CD4-positive, alpha-beta T cell treated with Interleukin-2 at 100 ng/mL for 4 hours (primary cell): ENCODE results near the gene DUS2.
"Not testable (repeated sequence)": the region's sequence is repeated elsewhere in the genome, so short reads cannot be mapped to it uniquely, and the experiment has no call there.

ENCODE experiments used
- DNase-seq: peaks from one replicate; pipeline ENCODE4 v3.0.0-alpha.2; 2020; ENCODE audit warnings: low spot score

DUS2 gene

DNA sequence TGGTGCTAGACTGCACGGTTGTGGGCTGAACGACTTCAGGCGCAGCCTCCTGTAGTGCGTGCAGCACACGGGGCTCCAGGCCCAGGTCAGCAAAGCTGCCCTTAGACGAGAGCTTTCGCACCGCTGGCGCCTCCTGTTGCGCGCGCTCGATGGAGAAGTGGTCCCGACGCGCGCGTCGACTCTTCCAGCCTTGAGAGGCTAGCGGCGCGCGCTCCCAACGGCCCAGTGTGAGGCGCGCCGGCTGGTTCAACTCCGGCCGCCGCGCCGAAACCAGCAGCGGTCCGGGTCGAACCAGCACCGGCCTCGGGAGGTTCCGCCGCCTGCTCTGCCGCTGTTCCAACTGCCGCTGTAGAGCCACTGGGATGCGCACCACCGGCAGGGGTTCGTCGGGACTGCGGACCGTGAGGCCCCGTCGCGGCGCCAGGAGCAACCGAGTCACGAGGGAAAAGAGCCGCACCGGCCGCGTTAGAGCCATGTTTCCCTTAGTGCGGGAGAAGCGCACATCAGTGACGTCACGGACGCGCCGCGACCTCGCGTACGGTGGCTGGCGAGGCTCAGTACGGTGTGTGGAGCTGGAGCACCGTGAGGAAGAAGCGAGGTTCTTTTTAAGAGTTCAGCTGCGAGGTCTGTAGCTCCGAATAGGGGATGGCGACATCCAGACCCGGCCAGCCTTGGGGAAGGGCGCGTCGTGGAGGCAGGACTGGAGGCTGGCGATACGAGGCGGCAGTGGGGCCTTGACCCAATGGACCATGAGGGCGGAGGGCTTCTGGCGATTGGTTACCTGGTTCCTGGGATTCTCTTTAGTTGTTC lies at the start of gene DUS2, which contains the start of gene DDX28:
DUS2 (plus strand) TSS at position 557 of the 810 bp plus-strand sequence. CDS start 14,740 bp downstream, outside the sequence.
DDX28 (minus strand) TSS at position 505 of the 810 bp plus-strand sequence; CDS start at position 475, 30 bp downstream.
- peak; percentile 95 for DNase-seq

DNA sequence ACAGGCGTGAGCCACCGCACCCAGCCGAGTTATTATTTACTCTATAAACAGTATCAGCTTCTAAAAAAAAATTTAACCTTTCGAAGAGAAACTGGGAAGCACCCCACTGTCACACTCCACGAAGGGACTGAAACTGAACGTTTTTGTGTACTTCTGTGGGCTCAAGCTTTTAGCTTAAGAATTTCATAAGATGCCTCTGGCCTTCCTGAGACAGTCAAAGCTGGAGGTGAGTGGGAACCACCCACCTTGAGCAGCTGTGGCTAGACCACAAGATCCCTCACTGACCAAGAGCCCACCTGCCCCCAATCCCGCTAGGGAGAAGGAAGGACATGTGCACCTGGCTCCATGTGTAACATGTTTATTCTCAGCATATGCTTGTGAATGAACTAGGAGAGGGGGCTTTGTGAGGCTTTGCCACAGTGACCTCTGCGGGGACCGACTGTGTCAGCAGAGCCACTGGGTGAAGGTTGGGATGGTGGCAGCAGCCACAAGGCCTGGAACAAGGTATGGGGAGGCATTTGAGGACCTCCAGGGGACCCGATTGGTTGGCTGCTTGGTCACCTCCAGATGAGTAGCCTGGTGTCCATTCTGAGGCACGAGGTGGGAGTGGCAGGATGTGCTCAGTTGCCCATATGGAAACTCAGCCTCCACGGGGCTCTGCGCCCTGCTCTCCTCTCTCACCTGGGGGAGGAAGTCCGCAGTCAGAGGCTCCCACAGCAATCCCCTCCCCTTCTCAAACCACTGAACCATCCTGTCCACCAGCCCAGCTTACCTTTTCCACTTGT lies 47.6 kb upstream of the DUS2 start:
- DNase-seq = no peak

DNA sequence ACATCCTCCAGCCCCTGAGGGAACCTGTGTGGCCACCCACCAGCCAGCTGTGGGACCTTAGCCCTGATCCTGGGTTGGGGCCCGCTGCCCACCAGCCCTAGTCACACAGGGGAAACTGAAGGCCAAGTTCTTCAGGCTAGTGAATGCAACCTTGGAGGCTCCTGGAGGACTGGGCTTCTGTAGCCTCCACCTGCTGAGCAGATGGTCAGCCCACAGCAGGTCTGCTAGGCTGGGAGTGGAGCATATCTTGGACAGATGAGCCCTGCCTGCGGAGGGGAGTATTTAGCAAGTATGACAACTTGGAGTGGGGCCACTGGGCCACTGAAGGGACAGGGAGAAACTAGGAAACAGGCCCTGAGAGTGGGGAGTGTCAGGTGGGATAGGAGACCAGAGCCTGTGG lies 46.9 kb upstream of the DUS2 start:
- no peak for DNase-seq

DNA sequence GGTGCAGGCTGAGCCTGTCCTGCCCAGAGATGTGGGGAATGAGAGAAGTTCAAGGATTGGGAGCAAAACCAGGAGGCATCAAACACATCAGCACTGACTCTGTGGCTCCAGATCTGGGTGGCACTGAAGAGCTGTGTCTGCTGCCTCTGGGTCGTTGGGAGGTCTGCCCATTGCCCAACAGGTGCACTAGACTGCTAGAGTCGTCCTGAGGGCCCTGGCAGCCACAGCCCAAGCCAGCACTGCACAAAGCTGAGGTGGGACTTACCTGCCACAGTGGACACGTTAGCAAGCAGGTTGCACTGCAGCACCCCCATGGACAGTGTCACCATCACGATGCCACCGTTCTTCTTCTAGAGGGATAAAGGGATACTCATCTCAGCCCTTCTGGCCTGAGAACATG lies 46.1 kb upstream of the DUS2 start:
- no peak for DNase-seq

DNA sequence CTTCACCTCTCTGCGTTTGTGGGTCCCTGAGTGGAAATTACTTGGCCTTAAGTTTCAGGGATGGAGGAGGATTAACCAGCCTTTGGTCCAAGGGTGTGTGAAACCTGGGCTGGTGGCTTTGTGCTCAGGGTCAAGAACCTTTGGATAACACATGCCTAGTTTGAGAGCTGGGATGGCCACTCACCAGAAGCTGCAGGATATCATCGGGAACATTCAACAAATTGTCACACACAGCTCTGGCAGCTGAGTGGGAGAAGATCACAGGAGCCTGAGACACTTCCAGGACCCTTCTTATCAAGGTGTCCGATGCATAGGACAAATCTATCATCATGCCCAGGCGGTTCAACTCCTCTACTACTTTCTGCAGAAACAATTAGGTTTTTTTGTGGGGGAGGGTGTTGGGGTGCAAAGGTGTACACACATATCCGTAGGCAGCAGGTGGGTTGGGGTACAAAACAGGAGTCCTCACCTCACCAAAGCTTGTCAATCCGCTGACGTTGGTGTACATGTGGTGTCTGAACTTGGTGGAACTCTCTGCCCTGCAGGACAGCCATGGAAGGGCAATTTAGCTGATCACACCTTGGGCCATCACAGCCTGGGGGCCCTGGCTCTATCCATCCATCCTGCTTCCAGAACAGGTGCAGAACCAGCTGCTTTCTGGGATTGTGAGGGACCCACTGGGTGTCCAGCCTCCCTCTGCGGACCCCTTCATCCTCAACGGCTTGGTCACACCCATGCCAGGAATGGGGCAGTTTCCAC lies 45.4 kb upstream of the DUS2 start:
- no peak for DNase-seq

DNA sequence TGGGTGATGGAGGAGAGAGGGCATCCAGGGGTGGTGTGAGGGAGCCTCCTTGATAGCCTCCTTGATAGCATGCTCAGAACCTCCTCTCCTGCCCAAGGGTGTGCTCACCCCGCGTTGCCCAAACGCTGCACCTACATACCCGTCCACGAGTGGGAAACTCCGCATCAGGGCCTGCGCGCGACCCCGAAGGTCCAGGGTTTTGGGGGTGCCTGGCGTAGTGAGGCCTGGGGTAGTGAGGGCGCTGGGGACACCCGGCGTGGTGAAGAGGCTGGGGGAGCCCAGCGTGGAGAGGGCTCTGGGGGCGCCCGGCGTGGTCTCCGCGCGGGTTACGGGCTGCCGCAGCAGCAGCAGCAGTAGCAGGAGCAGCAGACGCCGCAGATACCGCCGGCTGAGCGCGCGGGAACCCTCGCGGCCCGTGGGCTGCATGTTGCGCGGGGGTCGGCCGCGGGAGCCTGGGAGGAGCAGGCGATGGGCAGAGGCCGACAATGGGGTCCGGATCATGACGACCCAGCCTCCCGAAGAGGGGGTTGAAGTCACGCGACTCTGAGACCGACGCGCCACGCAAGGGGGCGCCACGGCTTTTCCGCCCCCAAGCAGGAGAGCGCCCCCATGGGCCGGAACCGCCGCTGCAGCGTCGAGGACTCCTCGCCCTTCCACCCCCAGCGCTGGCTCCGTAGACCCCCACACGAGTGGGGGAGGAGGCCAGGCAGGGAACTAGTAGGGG lies 43.0 kb upstream of the DUS2 start, which contains the start of gene DPEP3:
DPEP3 (minus strand) TSS at position 545 of the 724 bp plus-strand sequence; CDS start at position 426, 119 bp downstream.
- DNase-seq = no peak

DNA sequence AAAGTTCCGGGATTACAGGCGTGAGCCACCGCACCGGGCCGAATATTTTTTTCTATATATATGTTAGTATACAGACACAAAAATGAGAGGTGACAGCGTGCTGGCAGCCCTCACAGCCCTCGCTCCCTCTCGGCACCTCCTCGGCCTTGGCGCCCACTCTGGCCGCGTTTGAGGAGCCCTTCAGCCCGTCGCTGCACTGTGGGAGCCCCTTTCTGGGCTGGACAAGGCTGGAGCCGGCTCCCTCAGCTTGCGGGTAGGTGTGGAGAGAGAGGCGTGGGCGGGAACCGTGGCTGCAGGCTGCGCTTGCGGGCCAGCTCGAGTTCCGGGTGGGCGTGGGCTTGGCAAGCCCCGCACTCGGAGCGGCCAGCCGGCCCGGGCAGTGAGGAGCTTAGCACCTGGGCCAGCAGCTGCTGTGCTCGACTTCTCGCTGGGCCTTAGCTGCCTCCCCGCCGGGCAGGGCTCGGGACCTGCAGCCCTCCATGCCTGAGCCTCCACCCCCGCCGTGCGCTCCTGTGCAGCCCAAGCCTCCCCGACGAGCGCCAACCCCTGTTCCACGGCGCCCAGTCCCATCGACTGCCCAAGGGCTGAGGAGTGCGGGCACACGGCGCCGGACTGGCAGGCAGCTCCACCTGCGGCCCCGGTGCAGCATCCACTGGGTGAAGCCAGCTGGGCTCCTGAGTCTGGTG lies 40.9 kb upstream of the DUS2 start:
- no peak for DNase-seq

GRCh38 chr16:67986949-67987348 lies 36.1 kb upstream of the DUS2 start:
- DNase-seq = no peak

DNA sequence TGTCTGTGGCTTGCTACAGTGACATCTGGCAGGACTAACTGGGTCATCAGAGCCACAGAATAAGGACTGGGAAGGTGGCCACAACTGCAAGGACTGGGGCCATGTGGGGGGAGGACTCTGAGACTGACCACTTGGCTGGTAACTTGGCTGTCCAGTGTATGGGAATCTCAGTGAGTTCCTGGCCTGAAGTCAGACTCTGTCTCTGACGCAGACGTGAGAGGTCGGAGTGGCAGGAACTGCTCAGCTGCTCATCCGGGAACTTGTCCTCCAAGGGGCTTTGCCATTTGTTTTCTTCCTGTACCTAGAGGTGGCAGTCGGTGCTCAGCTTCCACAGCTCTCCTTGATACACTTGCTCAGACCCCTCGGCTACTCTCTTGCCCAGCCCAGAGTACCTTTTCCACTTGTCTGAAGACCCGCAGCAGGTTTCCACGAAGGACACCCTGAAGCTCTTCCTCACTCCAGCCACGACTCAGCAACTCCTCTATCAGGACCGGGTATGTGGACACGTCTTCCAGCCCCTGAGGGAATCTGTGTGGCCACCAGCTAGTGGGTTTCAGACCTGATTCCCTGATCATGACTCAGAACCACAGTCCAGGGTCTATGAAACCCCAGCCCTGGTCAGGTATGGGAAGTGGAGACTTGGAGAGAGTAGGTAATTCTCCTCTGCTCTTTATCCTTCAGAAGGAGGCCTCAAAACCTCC lies 35.5 kb upstream of the DUS2 start:
- DNase-seq = no peak

DNA sequence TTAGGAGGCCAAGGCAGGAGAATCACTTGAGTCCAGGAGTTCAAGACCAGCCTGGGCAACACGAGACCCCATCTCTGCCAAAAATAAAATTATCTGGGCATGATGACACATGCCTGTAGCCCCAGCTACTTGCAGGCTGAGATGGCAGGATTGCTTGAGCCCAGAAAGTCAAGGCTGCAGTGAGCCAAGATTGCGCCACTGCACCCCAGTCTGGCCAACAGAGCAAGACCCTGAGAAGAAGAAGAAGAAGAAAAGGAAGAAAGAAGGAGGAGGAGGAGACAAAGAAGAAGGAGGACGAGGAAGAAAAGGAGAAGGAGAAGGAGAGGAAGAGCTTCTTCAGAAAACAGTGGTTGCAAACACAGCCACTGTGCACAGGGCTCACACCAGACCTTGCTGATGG lies 34.4 kb upstream of the DUS2 start:
- no peak for DNase-seq

DNA sequence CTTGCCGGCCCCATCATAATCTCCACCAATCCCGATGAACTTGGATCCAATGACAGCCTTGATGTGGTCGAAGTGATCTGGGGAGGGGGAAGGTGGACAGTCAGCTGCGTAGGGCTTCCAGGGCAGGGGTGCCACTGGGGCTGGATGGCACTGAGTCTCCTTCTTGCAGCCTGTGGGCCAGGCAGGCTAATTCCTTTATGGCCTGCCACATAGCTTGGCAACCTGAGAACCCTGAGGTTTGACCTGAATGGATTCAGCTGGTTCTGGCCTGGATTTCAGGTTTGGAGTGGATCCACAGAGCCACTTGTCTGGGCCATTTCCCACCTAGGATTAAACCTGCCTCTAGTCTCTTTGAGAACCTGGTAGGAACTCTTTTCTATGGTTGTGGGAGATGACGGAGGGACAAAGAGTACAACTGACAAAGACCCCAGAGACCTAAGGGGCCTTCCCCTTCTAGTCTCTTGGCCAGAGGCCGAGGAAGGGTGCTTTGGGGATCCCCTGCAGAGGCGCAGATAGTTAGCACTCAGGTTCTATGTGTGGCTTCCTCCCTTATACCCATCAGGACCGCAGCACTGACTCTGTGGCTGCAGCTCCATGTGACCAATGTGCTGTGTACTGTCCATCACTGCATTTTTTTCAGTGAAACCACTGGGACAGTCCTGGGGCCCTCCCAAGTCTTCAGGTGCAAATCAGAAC lies 33.6 kb upstream of the DUS2 start:
- no peak for DNase-seq

DNA sequence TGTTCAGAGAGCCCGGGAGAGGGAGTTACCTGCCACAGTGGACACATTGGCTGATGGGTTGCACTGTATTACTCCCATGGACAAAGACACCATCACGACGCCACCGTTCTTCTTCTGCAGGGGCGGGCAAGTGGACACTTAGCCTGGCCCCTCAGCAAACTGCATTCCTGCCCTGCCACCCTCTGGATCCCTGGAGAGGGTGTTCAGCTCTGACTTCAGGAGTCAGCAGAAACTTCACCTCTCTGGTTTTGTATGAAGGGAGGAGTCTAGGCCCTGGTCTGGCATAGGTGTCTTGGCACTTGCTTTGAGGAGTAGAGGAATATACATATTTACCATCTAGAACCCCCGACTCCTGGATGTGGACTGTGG lies 33.1 kb upstream of the DUS2 start:
- no peak for DNase-seq

GRCh38 chr16:67992661-67993206 lies 30.4 kb upstream of the DUS2 start:
- no peak for DNase-seq

DNA sequence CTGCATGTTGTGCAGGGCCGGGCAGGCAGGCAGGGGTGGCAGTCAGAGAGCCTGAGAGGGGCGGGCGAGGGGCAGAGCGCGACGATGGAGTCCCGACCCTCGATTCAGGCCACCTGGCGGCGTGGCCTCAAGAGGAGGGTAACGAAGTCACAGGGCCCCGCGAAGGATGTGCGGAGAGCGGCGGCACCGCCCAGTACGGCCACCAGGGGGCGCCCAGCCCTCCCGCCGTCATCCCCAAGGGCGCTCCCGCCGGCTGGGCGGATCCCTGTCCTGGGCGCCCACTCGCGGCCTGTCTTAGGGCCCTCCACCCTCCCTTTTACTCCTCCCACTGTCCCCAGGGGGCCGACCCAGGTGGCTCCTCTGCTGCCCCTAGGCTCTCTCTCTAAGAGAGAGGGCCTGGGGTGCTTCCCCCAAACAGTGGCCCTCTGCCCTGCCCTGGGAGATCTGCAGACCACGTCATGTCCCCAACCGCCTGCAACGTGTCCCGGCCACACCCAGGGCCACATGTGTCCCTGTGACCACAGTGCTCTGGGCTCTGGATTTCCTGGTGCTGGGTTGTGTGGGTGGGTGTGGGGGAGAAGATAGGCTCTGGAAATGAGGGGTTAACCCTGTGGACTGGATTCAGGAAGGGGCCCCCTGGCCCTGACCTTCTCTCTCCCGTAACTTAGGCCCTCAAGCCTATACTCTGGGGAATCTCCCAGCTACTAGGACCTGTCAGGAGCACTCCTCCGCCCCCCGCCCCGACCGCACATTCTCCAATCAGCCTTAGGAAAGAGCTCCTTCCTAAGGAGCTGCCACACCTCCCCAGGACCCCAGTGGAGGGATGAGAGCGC lies 29.7 kb upstream of the DUS2 start:
- DNase-seq = peak; percentile 84

DNA sequence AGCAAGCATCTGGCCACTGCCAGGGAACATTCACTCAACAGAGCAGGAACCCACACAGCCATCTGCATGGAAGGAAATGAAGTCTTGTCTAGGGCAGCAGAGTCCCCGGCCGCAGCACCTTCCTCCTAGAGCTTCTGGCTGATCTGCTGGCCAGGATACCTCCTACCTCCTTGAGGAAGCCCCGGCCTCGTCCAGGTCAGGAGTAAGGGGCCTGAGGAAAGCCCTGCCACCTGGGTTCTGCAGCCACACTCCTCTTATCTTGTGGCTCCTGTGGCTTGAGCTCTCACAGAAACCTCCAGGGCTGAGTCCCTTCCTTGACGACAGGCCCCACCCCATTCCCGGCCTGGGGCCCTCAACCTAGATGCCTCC lies 29.1 kb upstream of the DUS2 start:
- not testable (repeated sequence) for DNase-seq

GRCh38 chr16:67995423-67995822 lies 27.7 kb upstream of the DUS2 start:
- peak; percentile 52 for DNase-seq

GRCh38 chr16:67996666-67997065 lies 26.4 kb upstream of the DUS2 start:
- no peak for DNase-seq

GRCh38 chr16:67998231-67998778 lies 24.8 kb upstream of the DUS2 start:
- not testable (repeated sequence) for DNase-seq
